GM21447 (cell line): ENCODE results near the gene SCRT2.

Experiments used
- ATAC-seq: cut with Tn5 transposase; IDR thresholded peaks from one replicate; pipeline ENCODE4 v1.9.1; 2021; ENCODE audit not compliant: unreplicated experiment

The SCRT2 gene

DNA sequence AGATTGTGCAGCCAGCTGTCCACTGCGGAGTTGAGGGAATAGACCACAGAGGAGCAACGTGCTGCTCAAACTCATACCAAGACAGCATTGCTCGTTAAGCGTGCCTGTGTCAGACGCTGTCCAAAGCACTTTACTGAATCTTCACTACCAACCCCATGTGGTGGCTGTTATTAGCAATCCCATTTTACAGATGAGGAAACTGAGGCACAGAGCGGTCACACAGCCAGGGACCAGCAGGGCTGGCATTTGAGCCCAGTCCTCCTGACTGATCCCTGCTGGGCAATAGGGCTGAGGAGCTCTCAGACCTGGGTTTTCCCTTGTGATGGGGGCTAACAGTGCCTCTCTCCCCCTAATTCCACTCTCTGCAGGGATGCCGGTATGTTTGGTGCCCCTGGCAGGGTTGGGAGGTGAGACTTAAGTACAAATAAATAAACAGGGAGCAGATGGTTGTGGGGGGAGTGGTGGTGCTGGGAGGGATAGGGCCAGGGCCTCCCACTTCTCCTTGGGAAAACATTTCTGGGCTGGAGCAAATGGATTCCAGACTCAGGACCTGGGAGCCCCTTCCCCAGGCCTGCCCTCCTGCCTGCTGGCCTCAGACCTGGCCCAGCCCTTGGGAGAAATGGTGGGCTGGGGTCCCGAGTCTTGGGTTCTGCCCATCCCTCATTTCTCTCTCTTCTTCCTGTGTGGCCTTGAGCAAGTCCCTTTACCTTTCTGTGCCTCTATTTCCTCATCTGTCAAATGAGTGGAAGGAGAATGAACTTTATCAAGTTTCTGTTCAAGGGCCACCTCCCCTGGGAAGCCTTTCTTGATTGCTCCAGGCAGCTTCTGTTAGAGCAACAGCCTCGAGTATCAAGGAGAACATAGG, 40.3 kb downstream of the SCRT2 start:
- no peak for ATAC-seq

DNA sequence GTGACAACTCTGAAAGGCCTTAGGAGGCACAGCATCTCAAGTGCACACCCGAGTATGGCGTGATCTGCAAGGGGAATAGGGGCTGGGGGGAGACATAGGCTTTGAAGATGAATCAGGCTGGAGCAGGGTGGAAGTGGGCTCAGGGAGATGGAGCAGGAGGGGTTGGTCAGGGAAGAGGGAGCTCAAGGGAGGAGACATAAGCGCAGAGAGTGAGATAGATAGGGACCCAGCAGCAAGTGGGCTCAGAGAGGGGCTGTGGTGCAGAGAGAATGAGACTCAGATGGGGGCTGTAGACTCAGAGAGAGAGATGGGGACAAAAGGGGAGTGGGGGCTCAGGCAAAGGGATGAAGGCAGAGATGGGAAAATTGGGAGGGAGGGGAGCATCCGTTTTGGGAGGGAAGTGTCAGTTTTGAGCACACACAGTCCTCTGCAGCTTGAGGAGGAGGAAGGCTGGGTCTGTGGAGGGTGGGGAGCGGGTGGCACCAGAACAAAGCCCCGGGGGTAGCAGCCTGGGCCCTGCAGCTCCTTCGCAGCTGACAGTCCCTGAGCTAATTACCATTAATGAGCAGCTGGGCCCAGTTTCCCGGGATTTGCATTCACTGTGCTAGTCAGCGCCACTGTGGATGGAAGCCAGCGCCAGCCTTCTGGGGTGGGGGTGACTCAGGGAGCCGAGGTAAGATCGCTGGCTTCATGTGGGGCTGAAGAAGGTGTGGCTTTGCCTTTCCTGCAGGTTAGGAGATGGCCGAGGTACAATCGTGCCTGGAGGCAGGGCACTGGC, 41.3 kb downstream of the SCRT2 start:
- no peak for ATAC-seq

GRCh38 chr20:631101-631500, 44.5 kb downstream of the SCRT2 start:
- no peak for ATAC-seq

GRCh38 chr20:626579-626978, 49.0 kb downstream of the SCRT2 start:
- ATAC-seq, result no peak

DNA sequence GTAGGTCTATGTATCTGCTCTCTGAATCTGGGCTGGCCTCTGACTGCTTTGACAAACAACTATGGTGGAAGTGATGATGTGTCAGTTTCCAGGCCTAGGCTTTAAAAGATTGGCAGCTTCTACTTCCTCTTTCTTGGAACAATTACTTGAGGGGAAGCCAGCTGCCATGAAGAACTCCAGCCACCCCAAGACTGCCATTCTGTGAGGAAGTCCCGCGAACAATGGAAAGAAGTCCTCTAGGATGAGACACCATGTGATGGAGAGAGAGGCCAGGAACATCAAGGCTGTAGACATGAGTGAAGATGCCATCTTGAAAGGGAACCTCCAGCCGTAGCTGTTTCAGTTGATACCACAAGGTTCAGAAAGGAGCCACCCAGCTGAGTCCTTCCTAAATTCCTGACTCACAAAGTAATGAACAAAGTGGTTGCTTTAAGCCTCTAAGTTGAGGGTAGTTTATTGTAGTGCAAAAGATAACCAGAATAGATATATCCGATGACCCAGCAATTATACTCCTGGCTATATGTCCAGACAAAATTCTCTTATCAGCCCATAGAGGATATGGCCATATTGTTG, 50.2 kb downstream of the SCRT2 start:
- ATAC-seq, result no peak

- no peak for ATAC-seq
These were observed 51.9 kb downstream of the SCRT2 start for GRCh38 chr20:623704-624103.

DNA sequence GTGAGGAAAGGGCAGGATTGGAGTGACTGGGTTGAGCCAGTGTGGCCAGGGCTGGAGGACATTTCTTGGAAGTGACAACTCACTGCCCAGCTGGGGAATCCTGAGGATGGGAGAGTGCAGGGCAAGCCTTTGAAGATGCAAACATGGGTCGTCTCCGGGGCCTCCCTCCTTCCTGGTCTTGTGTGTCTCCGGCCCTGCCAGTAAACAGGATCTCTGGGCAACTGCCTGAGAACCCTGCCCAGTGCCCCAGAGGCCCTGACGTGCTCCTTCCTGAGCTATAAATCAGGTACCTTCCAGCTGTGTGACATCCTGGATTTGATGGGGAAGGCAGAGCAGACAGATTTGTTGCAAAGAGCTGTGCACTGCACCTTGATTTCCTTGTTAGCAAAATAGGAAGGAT, 52.6 kb downstream of the SCRT2 start:
- no peak for ATAC-seq

DNA sequence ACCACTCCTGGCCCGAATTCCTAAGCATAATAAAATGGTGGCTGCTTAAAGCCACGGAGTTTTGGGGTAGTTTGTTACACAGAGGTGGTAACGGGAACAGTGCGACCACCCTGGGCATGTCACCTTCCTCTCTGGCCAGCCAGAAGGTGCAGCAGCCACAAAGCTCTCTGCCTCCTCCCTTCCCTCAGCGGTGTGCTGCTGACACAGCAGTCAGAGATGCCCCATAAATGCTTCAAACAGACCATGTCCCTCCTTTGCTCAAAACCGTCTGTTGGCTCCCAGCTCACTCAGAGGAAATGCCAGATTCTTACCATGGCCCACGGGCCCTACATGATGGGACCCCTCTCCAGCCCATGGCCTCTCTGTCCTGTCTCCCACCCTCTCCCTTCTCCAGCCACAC, 53.4 kb downstream of the SCRT2 start:
- no peak for ATAC-seq

GRCh38 chr20:621125-621756, 54.4 kb downstream of the SCRT2 start:
- no peak for ATAC-seq

GRCh38 chr20:620246-620645, 55.4 kb downstream of the SCRT2 start:
- ATAC-seq, result no peak

GRCh38 chr20:618980-619379, 56.6 kb downstream of the SCRT2 start:
- no peak for ATAC-seq

- no peak for ATAC-seq
These were observed 57.5 kb downstream of the SCRT2 start for GRCh38 chr20:617934-618690.

- ATAC-seq, result no peak
These were observed 60.1 kb downstream of the SCRT2 start for GRCh38 chr20:615514-615913.

DNA sequence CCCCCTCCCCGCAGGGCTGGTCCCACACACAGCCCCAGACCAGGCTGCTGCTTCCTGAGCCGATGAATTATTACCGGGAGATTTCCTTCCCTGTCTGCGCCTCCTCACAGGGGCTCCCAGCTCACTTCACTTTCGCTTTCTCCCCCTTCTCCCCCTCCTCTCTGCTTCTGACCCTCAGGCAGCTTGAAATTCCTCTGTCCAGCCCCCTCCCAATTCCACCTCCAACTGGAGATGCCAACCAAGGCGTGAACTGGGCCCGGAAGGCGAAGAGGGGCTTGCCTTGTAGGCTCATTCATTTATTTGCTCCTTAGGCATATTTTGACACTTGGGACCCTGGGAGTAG, 63.8 kb downstream of the SCRT2 start:
- ATAC-seq, result no peak
